Lower leg skin (tissue), 4 donors: ENCODE results near the gene PCDHB4. TPM values are rescaled to one million over a fixed set of nuclear protein-coding genes. Genes with fewer than 3 reads are reported as not detected.
"Not testable (repeated sequence)": the region's sequence is repeated elsewhere in the genome, so short reads cannot be mapped to it uniquely, and the experiment has no call there.

Experiments used
- DNase-seq, 2 donors: peaks; one replicate each; pipeline ENCODE4 v3.0.0-alpha.2; 2019; ENCODE audit warnings: low spot score in 2 of 2
- H3K4me3 ChIP-seq: fragments of 200-600 bp; sonication (generic); 2 replicates; pipeline ENCODE4 v1.5.1; 2017; ENCODE audit warnings: mild to moderate bottlenecking, low read depth; ENCODE audit not compliant: poor library complexity, severe bottlenecking
- POLR2A ChIP-seq, 2 donors: fragments of 450-650 bp; IDR thresholded peaks; one replicate each; pipeline ENCODE4 v1.6.1; 2016 to 2017; ENCODE audit warnings: antibody characterized with exemption in 2 of 2, mild to moderate bottlenecking in 1 of 2, moderate library complexity in 1 of 2
- WGBS, 2 donors: methylation state at CpG; one replicate each; pipeline ENCODE4 v1.1.5; 2018; 5-methylcytosine and 5-hydroxymethylcytosine counted together
- intact Hi-C: fragments of 100-400 bp; cut with DNase I; formaldehyde crosslinking; loops from one replicate; pipeline ENCODE4 v1.15.0; 2023; ENCODE audit warnings: low total_unique reads
- total RNA-seq, 4 donors: library from RNA; depleted of rRNA; stranded (reverse); fragments of >200 nt; gene quantifications; one replicate each; pipeline ENCODE4 v1.1.0, GENCODE V29; 2016
- TF ChIP-seq, protein P1 (sequence below), 3 donors: fragments of 450-650 bp; IDR thresholded peaks; one replicate each; pipeline ENCODE4 v1.5.1; 2016; ENCODE audit warnings: antibody characterized with exemption in 3 of 3, mild to moderate bottlenecking in 3 of 3, moderate library complexity in 2 of 3

PCDHB4 gene
- total RNA-seq, 4 donors from 2014 or later: 1.1 to 2.8 (median 2.0) TPM

- H3K4me3 ChIP-seq: no peak overlapping the region
- TF ChIP-seq, protein P1, sequence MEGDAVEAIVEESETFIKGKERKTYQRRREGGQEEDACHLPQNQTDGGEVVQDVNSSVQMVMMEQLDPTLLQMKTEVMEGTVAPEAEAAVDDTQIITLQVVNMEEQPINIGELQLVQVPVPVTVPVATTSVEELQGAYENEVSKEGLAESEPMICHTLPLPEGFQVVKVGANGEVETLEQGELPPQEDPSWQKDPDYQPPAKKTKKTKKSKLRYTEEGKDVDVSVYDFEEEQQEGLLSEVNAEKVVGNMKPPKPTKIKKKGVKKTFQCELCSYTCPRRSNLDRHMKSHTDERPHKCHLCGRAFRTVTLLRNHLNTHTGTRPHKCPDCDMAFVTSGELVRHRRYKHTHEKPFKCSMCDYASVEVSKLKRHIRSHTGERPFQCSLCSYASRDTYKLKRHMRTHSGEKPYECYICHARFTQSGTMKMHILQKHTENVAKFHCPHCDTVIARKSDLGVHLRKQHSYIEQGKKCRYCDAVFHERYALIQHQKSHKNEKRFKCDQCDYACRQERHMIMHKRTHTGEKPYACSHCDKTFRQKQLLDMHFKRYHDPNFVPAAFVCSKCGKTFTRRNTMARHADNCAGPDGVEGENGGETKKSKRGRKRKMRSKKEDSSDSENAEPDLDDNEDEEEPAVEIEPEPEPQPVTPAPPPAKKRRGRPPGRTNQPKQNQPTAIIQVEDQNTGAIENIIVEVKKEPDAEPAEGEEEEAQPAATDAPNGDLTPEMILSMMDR (IDR thresholded peaks at IDR 0.05): no peak
- no peak for TF ChIP-seq POLR2A (IDR thresholded peaks at IDR 0.05)
- WGBS, 2 donors: 38 to 46% methylated on average over 12 of the region's 12 CpGs
- intact Hi-C loops: no loop called here
- DNase-seq: no peak
Observed at GRCh38 chr5:141095263-141095641, 26.4 kb upstream of the PCDHB4 start.

DNA sequence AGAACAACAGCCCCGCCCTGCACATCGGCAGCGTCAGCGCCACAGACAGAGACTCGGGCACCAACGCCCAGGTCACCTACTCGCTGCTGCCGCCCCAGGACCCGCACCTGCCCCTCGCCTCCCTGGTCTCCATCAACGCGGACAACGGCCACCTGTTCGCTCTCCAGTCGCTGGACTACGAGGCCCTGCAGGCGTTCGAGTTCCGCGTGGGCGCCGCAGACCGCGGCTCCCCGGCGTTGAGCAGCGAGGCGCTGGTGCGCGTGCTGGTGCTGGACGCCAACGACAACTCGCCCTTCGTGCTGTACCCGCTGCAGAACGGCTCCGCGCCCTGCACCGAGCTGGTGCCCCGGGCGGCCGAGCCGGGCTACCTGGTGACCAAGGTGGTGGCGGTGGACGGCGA, 25.4 kb upstream of the PCDHB4 start:
- DNase-seq, H3K4me3 ChIP-seq: not testable (repeated sequence)

GRCh38 chr5:141096586-141096985, 25.0 kb upstream of the PCDHB4 start:
- WGBS, 2 donors: 0% methylated on average over 1 of the region's 38 CpGs; no CpG with 5 or more reads in 1 of the 2 donors
- H3K4me3 ChIP-seq, intact Hi-C loops, DNase-seq: not testable (repeated sequence)

More for the DNA sequence above, 25.4 kb upstream of the PCDHB4 start:
- intact Hi-C loops: not testable (repeated sequence)
- 34 to 35% methylated on average over 7 to 17 of the region's 46 CpGs for WGBS, 2 donors

DNA sequence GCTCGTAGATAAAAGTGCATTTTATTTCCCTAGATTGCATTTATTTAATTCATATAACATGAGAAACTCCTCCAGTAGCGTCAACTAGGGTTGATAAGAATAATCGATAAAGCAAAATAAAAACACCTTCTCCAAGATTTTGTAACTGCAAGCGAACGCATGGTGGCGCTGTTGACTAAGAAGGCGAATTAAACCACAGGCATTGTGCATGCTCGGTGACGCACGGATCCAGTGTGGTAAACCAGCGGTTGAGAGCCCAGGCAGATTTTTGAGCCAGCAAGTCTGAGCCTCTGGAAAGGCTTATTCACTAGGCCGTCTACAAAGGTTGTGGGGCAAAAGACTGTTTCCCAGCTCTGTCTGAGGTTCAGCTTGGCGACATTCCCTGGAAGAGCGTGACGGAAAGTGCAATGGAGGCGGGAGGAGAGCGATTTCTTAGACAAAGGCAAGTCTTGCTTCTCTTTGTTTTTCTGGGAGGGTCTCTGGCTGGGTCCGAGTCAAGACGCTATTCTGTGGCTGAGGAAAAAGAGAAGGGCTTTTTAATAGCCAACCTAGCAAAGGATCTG, 21.3 kb upstream of the PCDHB4 start, which contains the start of gene PCDHB3:
PCDHB3 (plus strand) TSS at position 231 of the 563 bp plus-strand sequence; CDS start at position 408, 177 bp downstream.
- intact Hi-C loops: no loop called here
- TF ChIP-seq POLR2A (IDR thresholded peaks at IDR 0.05): no peak
- TF ChIP-seq, protein P1 (IDR thresholded peaks at IDR 0.05): no peak
- H3K4me3 ChIP-seq: no peak within 1 kb of the TSS
- WGBS, 2 donors: 19 to 24% methylated on average over 19 of the region's 19 CpGs
- DNase-seq: no peak

- no peak for DNase-seq
- 38 to 45% methylated on average over 19 of the region's 20 CpGs for WGBS, 2 donors
- no peak overlapping the region for H3K4me3 ChIP-seq
- TF ChIP-seq, protein P1 (IDR thresholded peaks at IDR 0.05): no peak
- TF ChIP-seq POLR2A (IDR thresholded peaks at IDR 0.05): no peak
- intact Hi-C loops: no loop called here
Observed at GRCh38 chr5:141101059-141101458, 20.6 kb upstream of the PCDHB4 start.

DNA sequence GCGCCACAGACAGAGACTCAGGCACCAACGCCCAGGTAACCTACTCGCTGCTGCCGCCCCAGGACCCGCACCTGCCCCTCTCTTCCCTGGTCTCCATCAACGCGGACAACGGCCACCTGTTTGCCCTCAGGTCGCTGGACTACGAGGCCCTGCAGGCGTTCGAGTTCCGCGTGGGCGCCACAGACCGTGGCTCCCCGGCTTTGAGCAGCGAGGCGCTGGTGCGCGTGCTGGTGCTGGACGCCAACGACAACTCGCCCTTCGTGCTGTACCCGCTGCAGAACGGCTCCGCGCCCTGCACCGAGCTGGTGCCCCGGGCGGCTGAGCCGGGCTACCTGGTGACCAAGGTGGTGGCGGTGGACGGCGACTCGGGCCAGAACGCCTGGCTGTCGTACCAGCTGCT, 19.5 kb upstream of the PCDHB4 start:
- 42 to 51% methylated on average over 17 to 19 of the region's 39 CpGs for WGBS, 2 donors
- DNase-seq, intact Hi-C loops, H3K4me3 ChIP-seq: not testable (repeated sequence)

- intact Hi-C loops, DNase-seq, H3K4me3 ChIP-seq: not testable (repeated sequence)
- 40 to 42% methylated on average over 3 to 20 of the region's 38 CpGs for WGBS, 2 donors
Observed at GRCh38 chr5:141102471-141102870, 19.1 kb upstream of the PCDHB4 start.

DNA sequence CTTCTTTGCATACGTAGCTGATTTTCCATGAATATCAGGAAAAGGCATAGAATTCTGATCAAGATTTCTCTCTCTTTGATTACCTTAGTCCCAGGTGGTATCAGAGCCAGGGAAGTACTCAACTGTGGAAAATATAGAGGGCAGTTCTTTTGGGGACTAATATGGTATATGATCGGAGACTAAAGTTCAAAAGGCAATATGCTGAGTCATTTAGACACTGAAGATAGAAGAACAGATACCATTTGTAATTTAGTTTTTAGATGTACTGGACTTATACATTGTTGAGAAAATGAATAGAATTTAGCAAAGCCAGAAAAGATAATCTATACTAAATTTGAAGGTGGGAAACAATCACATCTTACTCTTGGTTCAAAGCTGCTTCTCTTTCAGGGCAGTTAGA, 16.3 kb upstream of the PCDHB4 start:
- 84 to 86% methylated on average over 2 of the region's 2 CpGs for WGBS, 2 donors
- no peak for TF ChIP-seq POLR2A (IDR thresholded peaks at IDR 0.05)
- TF ChIP-seq, protein P1 (IDR thresholded peaks at IDR 0.05): no peak
- intact Hi-C loops: no loop called here
- no peak overlapping the region for H3K4me3 ChIP-seq
- DNase-seq: no peak
